Mammary microvascular endothelial cell (primary cell): ENCODE data around the gene SUCLA2. TPM values are rescaled to one million over a fixed set of nuclear protein-coding genes. Genes with fewer than 3 reads are reported as not detected.

Experiments
- total RNA-seq: library from RNA; depleted of rRNA; stranded (reverse); fragments of >200 nt; gene quantifications from 2 replicates; pipeline ENCODE4 v1.2.3, GENCODE V29; 2015

The SUCLA2 gene
- 44.4 and 44.7 TPM in 2 replicates for total RNA-seq

GRCh38 chr13:48001114-48001881, at the start of gene SUCLA2:
SUCLA2 (minus strand) TSS chr13:48001273; CDS start chr13:48001269, 4 bp downstream.

GRCh38 chr13:48037346-48038173, 36.5 kb upstream of the SUCLA2 start, which contains the start of gene NUDT15:
NUDT15 (plus strand) TSS chr13:48037726; CDS start chr13:48037747, 21 bp downstream.

Other genes starting within 250 kb of the SUCLA2 start
- 29.1 and 33.3 TPM in 2 replicates for gene NUDT15, start 36.5 kb upstream of the SUCLA2 start, total RNA-seq
- gene MED4, start 93.8 kb upstream of the SUCLA2 start, total RNA-seq = 23.0 and 31.4 TPM in 2 replicates
- gene ITM2B, start 231.9 kb upstream of the SUCLA2 start, total RNA-seq = 213 and 231 TPM in 2 replicates